Iris pigment epithelial cell (primary cell): Measurements from ENCODE around the gene CCN6.
"Not testable (repeated sequence)": the region's sequence is repeated elsewhere in the genome, so short reads cannot be mapped to it uniquely, and the experiment has no call there.

ENCODE experiments used
- DNase-seq: peaks from one replicate; pipeline ENCODE4 v3.0.0-alpha.2; 2011; ENCODE audit warnings: low read depth

The CCN6 gene

GRCh38 chr6:112051251-112051740 lies 2.6 kb upstream of the CCN6 start:
- DNase-seq = not testable (repeated sequence)

GRCh38 chr6:112054555-112055190 lies 769 bp downstream of the CCN6 start:
- DNase-seq = no peak

GRCh38 chr6:112058243-112059032 lies 4.5 kb downstream of the CCN6 start:
- no peak for DNase-seq

- DNase-seq = peak; percentile 72
Measured at GRCh38 chr6:112061605-112062004, 7.7 kb downstream of the CCN6 start.

- DNase-seq = no peak
Measured at GRCh38 chr6:112062966-112063365, 9.1 kb downstream of the CCN6 start.

GRCh38 chr6:112065426-112065986 lies 11.6 kb downstream of the CCN6 start:
- no peak for DNase-seq

GRCh38 chr6:112066606-112067005 lies 12.7 kb downstream of the CCN6 start:
- no peak for DNase-seq

GRCh38 chr6:112081569-112081968 lies 27.7 kb downstream of the CCN6 start:
- DNase-seq = no peak

- DNase-seq = no peak
Measured at GRCh38 chr6:112085286-112086065, 31.6 kb downstream of the CCN6 start.

- DNase-seq = peak; percentile 66
Measured at GRCh38 chr6:112086744-112087135, 32.8 kb downstream of the CCN6 start.

- DNase-seq = peak; percentile 100
Measured at GRCh38 chr6:112087136-112087911, 33.4 kb downstream of the CCN6 start, which contains the start of the genes FAM229B and TUBE1. TSS of gene FAM229B (plus strand) at chr6:112087591. CDS start at chr6:112099284, 11,693 bp downstream. TSS of gene TUBE1 (minus strand) at chr6:112087482. CDS start at chr6:112087434, 48 bp downstream.

GRCh38 chr6:112087916-112088315 lies 34.0 kb downstream of the CCN6 start:
- DNase-seq = no peak

- no peak for DNase-seq
Measured at GRCh38 chr6:112096901-112097300, 43.0 kb downstream of the CCN6 start.

- DNase-seq = no peak
Measured at GRCh38 chr6:112100561-112100960, 46.7 kb downstream of the CCN6 start.

- not testable (repeated sequence) for DNase-seq
Measured at GRCh38 chr6:112106026-112106425, 52.1 kb downstream of the CCN6 start.

- DNase-seq = no peak
Measured at GRCh38 chr6:112106562-112106961, 52.7 kb downstream of the CCN6 start.

GRCh38 chr6:112109262-112109661 lies 55.4 kb downstream of the CCN6 start:
- no peak for DNase-seq

GRCh38 chr6:112113431-112113830 lies 59.5 kb downstream of the CCN6 start:
- DNase-seq = no peak

GRCh38 chr6:112113918-112114317 lies 60.0 kb downstream of the CCN6 start:
- no peak for DNase-seq

GRCh38 chr6:112114577-112115223 lies 60.8 kb downstream of the CCN6 start:
- no peak for DNase-seq

GRCh38 chr6:112116221-112116620 lies 62.3 kb downstream of the CCN6 start:
- no peak for DNase-seq
